CD4-positive, alpha-beta T cell treated with Interleukin-1 beta for 1 hour (primary cell): ENCODE measurements around the gene KIAA1191.

Experiments used
- DNase-seq, 2 donors: peaks; one replicate each; pipeline ENCODE4 v3.0.0-alpha.2; 2020 to 2022

Gene KIAA1191

GRCh38 chr5:176389135-176390123 lies 27.9 kb upstream of the KIAA1191 start:
- no peak for DNase-seq

DNA sequence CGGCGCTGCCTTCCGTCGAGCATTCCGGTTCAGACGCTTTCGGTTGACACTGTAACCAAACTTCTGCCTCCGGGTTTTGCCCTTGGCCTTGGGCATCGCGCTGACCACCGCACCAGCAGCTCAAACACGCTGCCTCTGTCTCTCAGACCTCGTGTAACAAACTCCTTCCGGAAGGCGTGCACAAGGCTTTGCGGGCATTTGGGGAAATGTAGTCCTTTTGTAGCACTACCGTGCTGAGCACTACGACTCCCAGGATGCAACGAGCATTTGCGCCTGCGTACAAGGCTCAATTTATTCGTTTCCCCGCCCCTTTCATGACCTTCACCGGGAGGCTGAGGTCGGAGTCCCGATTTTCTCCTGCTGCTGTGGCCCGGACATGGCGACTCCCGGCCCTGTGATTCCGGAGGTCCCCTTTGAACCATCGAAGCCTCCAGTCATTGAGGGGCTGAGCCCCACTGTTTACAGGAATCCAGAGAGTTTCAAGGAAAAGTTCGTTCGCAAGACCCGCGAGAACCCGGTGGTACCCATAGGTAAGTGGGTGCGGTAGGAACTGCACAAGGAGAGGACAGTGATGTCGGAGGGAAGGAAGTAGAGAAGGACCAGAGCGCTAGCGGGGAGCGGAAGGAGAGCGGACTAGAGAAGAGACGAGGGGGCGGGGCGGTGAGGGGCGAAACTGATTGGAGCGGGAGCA lies 27.0 kb upstream of the KIAA1191 start, which contains the start of the genes HIGD2A and NOP16:
Gene HIGD2A, plus strand, starts transcription at position 308 of the 691 bp plus-strand sequence. Its CDS starts 69 bp downstream, at position 377.
Gene NOP16, minus strand, starts transcription at position 155 of the 691 bp plus-strand sequence. Its CDS starts 59 bp downstream, at position 96.
- peak; percentile 98 to 99 for DNase-seq

GRCh38 chr5:176388003-176388443 lies 26.5 kb upstream of the KIAA1191 start:
- DNase-seq = no peak

GRCh38 chr5:176387384-176387925 lies 25.9 kb upstream of the KIAA1191 start:
- no peak for DNase-seq

DNA sequence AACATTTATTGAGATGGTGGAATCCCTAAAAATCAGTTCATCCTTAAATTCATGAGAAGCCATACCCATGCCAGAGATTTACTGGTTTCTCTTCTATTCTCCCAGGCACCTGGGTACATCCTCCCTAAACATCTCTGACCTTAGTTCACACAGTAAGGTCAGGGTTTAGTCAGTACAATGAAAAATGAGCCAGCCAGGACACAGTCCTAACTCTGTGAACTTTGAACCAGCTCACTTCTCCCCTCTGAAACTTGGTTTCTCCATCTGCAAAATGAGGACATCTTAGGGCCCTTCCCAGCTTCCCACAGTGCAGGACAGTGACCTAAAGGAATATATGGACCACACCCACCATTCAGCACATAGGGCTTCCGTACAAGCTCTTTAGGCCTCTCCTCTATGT lies 24.9 kb upstream of the KIAA1191 start:
- DNase-seq = no peak

- no peak for DNase-seq
Measured at GRCh38 chr5:176384991-176385390, 23.4 kb upstream of the KIAA1191 start.

- DNase-seq = no peak
Measured at GRCh38 chr5:176384366-176384930, 22.9 kb upstream of the KIAA1191 start.

- DNase-seq = no peak
Measured at GRCh38 chr5:176383961-176384360, 22.4 kb upstream of the KIAA1191 start.

DNA sequence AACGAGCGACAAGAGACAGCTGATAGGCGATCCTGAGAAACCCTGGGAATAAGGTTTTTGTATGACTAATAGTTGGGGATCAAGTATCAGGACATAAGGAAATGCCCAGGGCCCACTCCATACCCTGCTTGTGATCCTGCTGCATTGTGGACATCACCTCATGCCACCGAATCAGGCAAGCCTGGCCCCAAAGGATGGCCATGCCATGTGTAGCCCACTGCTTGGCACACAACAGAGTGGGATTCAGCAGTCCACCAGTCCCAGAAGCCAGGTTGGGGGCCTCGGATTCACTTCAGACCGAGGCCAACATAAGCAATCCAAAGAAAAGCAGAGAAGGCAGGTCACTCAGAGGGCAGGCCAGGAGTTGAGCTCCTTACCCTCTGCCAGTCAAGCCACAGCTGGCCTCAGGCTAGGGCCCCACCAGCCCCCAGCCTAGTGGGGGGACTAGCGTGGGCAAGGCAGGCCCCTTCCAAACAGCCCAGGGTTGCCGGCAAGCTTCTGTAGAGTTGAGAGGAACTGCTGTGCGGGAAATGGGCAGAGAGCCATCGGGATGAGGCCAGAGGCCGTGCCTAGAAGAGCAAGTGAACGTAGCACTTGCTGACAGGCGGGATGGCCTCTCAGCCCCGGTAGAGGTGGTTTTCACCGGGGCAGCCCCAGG lies 21.8 kb upstream of the KIAA1191 start:
- no peak for DNase-seq

DNA sequence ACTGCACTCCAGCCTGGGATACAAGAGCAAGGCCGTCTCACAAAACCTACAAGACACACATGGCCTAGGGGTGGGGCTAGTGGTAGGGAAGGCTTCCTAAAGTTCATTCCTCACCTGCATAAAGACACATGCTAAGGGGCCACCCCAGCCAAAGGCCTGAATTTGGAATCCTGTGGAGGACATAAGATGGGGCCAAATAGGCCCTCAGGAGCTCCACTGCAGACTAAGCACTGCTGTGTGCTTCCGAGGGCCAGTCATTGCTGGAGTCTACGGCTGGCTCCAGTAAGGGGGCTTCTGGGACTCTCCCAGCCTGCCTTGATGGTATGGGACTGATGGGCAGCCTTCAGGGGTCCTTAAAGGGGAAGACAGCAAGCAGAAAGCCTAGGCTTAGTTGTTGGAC lies 21.2 kb upstream of the KIAA1191 start:
- DNase-seq = no peak

DNA sequence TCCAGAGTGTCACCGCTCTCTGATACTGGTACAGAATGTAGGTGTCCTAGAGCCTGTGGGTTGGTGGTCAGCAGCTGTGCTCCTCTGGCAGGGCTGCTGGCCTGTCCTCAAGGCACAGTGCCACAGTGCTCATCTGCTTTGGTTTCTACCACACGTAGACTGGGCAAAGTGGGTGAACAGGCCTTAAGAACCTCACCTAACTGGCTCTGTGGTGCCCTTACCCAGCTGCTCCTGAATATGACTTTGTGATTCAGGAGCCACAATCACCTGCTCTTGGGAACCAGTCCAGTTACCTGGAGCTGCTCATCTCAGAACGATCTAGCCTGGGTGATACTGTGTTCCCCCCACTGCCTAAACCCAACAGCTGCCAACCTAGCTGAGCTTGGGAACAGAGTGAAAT lies 20.4 kb upstream of the KIAA1191 start:
- DNase-seq = no peak

GRCh38 chr5:176381423-176381822 lies 19.9 kb upstream of the KIAA1191 start:
- no peak for DNase-seq

DNA sequence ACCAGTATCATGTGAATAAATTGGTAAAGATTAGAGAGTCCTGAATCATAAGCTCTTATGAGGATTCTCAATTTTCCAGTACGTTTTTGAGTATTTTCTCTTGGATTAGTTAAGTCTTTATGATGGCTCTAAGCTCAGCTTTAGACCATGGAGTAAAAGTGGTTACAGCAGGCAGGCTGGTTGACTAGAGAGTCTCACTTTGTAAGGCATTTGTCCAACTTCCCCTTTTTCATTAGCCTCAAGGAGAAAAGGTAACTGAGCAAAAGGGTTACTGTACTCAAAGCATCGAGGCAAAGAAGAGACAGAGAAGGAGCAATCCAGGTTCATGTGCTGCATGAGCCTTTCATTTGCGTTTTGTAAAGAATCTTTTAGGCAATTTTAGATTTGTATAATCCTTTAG lies 18.3 kb upstream of the KIAA1191 start:
- no peak for DNase-seq

- no peak for DNase-seq
Measured at GRCh38 chr5:176373100-176373818, 11.7 kb upstream of the KIAA1191 start.

GRCh38 chr5:176371621-176372539 lies 10.3 kb upstream of the KIAA1191 start:
- peak in 1 of 2 donors; percentile 50 for DNase-seq

DNA sequence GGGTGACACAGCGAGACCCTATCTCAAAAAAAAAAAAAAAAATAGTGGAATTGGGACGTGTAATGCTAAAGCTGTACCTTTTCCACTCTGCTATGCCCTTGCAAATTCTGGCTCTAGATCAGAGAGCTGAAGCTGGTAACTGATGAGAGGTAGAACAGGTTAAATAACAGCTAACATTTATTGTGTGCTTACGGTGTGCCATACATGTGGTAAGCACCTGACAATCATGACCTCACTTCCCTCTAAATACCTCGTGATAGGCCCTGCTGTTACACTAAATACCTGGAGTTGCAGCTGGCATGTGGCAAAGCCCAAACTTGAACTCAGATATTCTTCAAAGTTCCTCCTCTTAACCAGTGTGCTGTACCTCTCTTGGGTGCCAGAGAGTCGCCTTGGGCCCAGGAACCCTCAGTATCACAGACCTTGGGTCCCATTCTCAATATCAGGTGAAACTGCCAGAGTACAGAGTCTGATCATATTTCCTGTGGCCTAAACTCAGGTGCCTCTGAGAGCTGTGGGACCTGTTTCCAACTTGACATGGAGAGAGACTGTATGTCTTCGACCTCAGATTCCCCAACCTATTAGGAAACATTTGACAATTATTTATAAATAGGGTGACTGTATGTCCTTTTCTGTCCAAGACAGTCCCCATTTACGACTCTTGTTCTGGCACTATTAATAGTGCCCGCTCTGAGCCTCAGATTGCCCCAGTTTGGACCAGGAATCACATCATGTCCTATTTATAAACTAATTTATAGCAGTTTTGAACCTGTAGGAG lies 8.6 kb upstream of the KIAA1191 start:
- no peak for DNase-seq

DNA sequence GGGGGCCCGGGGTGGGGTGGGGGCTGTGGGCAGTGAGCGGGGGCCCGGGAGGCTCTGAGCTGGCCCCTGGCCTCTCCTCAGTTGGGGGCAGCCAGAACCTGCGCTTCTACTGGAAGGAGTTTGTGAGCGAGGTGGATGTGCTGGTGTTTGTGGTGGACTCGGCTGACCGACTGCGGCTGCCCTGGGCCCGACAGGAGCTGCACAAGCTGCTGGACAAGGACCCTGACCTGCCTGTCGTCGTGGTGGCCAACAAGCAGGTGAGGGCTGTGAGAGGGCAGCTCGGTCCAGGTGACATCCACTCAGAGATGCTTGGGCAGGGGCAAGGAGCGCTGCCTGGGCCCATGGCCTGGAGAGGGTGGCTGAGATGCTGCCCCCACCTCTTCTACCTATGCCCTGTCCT lies 7.2 kb upstream of the KIAA1191 start:
- no peak for DNase-seq

GRCh38 chr5:176366232-176366894 lies 4.8 kb upstream of the KIAA1191 start:
- no peak for DNase-seq
